Measurements from ENCODE around the gene AP1B1.

- TF ChIP-seq CTCF (IDR thresholded peaks at IDR 0.05) (no peak), EZH2 (IDR thresholded peaks at IDR 0.05; ENCODE audit: borderline replicate concordance, insufficient read depth, low read depth, low read length, poor library complexity, severe bottlenecking) (no peak)
Observed at GRCh38 chr22:29326481-29326880, 61.9 kb downstream of the AP1B1 start.

All from B cell (primary cell).